C4-2B (cell line): ENCODE data around the gene FBXL17.

Experiments
- CTCF ChIP-seq: fragments of 450-650 bp; conservative IDR thresholded peaks from 2 replicates; pipeline ENCODE4 v1.5.1; 2017; ENCODE audit warnings: mild to moderate bottlenecking
- ZFX ChIP-seq: fragments of 450-650 bp; IDR thresholded peaks from 2 replicates; pipeline ENCODE4 v1.6.1; 2017

DNA sequence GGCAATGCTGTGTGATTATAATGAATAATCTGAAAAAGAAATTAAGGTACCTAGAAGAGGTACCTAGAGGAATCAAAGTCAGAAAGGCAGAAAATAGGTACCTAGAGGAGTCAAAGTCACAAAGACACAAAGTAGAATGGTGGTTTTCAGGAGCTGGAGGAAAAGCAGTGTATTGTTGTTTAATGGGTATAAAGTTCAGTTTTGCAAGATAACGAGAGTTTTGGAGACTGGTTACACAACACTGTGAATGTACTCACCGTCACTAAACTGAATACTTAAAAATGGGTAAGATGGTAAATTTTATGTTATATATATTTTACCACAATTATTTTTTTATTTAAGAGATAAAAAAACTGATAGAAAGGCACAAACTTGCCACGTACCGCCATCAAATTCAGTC is 57.0 kb downstream of the FBXL17 start:
- TF ChIP-seq CTCF (no peak), ZFX (no peak)
